LNCAP (cell line): ENCODE results near the gene OXSR1.

Experiments
- TF ChIP-seq, protein P1 (sequence below): fragments of 450-650 bp; IDR thresholded peaks from 2 replicates; pipeline ENCODE4 v1.5.1; 2017; ENCODE audit warnings: mild to moderate bottlenecking

Gene OXSR1

GRCh38 chr3:38133209-38133556 is 32.2 kb upstream of the OXSR1 start:
- TF ChIP-seq, protein P1, sequence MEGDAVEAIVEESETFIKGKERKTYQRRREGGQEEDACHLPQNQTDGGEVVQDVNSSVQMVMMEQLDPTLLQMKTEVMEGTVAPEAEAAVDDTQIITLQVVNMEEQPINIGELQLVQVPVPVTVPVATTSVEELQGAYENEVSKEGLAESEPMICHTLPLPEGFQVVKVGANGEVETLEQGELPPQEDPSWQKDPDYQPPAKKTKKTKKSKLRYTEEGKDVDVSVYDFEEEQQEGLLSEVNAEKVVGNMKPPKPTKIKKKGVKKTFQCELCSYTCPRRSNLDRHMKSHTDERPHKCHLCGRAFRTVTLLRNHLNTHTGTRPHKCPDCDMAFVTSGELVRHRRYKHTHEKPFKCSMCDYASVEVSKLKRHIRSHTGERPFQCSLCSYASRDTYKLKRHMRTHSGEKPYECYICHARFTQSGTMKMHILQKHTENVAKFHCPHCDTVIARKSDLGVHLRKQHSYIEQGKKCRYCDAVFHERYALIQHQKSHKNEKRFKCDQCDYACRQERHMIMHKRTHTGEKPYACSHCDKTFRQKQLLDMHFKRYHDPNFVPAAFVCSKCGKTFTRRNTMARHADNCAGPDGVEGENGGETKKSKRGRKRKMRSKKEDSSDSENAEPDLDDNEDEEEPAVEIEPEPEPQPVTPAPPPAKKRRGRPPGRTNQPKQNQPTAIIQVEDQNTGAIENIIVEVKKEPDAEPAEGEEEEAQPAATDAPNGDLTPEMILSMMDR: no peak

GRCh38 chr3:38133557-38134405 is 31.6 kb upstream of the OXSR1 start:
- TF ChIP-seq, protein P1: no peak

DNA sequence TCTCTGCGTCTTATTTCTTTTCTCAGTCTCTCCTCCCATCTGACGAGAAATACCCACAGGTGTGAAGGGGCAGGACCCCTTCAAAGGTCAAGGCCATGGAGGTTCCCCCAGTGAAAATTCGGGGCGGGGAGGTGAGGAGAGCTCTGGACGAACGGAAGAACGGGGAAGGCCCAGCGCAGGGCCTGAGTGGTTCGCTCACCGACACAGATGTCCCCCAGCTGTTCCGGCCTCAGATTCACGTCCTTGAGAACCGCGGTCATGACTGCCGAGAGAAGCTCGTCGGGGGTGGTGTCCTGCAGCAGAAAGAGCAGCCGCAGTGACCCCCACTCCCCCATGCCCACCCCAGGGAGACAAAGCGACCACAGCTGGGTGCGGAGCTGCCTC is 29.0 kb upstream of the OXSR1 start:
- TF ChIP-seq, protein P1: no peak

DNA sequence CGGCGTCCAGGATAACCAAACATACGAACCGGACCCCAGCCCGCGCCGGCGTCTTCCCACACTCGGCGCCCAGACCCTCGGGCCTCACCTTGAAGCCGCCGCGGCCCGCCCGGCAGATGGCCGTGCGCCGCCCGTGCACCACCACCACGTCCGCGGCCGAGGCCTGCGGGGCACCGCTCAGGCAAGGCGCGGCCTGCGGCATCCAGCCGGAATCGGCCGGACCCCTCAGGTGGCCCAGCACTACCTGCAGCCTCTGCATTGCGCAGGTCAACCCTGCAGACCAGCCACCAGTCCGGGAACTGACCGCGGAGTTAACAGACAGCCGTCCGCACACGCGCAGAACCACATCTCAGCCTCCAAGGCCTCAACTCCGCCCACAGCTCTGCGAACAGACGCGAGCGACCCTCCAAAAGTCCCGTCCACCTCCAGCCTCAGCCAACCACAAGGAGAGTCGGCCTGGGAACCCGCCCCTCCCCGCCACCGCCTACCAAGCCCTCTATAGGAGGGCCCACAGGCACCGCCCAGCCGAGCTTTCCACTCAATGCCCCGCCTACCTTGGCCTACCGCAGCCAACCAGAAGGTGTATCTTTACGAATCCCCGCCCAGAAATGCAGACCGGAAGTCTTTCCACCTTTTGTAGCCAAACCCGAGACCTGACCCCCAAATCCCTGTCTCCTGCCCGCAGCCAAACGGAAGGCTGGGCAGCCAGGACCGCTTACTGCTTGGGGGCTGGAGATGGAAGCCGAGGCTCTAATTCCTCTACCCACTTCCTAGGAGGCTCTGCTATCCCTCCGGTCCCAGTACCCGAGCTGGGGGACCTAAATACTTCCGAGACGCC is 28.3 kb upstream of the OXSR1 start, which contains the start of gene ACAA1:
Gene ACAA1, minus strand, starts transcription at position 351 of the 838 bp plus-strand sequence. Its CDS starts 92 bp downstream, at position 259.
- TF ChIP-seq, protein P1: no peak

- TF ChIP-seq, protein P1: no peak
Measured at GRCh38 chr3:38137615-38138348, 27.6 kb upstream of the OXSR1 start.

- TF ChIP-seq, protein P1: no peak
Measured at GRCh38 chr3:38138349-38139190, 26.8 kb upstream of the OXSR1 start, which contains the start of gene MYD88. TSS of gene MYD88 (plus strand) at chr3:38138661. CDS start at chr3:38138701, 40 bp downstream.
